ENCODE results near the gene HDHD3.

Gene HDHD3

DNA sequence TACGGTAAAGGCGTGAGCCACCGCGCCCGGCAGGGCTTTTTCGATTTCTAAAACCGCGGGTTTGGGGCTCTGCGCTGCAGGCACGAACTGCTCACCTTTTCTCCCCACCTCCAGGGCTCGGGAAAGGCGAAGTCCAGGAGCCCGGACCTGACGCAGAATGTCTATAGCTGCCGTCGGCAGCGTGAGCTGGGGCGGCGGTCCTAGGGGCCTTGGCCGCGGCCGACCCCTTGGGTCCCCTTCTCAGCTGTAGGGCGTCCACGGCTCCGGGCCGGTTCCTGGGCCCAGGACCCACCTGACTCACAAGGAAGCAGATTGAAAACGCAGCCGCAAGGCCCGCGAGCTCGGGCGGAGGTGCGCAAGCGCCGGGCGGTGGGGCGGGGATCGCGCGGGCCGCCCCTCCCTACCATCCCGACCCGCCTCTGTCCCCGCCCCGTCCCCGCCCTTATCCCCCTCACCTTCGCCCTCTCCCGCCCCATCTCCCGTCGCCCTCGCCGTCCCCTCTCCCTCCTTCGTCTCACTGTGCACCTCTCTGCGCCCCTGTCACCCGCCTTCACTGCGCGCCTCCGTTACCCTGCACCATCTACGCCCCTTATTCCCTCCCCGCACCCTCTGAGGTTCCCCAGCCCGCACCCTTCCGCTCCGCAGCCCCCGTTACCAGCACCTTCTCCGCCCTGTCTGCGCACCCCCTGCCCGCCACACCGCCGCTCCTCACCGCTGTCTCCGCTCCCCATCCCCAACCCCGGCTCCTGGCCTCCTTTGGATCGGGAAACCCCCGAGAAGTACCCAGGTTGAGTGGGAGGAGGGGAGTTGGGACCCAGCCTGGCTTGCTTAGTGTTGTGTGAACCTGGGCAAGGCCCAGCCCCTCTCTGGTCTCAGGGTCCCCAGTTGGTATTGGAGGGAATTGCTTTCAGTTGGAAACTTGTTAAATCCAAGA, at the start of gene HDHD3:
Gene HDHD3 (minus strand): TSS at position 353 of the 934 bp plus-strand sequence. CDS start 2,632 bp downstream, outside the sequence.
- TF ChIP-seq, protein P1, sequence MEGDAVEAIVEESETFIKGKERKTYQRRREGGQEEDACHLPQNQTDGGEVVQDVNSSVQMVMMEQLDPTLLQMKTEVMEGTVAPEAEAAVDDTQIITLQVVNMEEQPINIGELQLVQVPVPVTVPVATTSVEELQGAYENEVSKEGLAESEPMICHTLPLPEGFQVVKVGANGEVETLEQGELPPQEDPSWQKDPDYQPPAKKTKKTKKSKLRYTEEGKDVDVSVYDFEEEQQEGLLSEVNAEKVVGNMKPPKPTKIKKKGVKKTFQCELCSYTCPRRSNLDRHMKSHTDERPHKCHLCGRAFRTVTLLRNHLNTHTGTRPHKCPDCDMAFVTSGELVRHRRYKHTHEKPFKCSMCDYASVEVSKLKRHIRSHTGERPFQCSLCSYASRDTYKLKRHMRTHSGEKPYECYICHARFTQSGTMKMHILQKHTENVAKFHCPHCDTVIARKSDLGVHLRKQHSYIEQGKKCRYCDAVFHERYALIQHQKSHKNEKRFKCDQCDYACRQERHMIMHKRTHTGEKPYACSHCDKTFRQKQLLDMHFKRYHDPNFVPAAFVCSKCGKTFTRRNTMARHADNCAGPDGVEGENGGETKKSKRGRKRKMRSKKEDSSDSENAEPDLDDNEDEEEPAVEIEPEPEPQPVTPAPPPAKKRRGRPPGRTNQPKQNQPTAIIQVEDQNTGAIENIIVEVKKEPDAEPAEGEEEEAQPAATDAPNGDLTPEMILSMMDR (IDR thresholded peaks at IDR 0.05; ENCODE audit: low read depth, low read length, missing control alignments): no peak
- no peaks in the 10 kb centered on the region for H3K27me3 ChIP-seq (replicated peaks)
- H3K36me3 ChIP-seq (replicated peaks): no peaks in the 10 kb centered on the region
- peak within 1 kb of the TSS; percentile 79 for H3K4me3 ChIP-seq (ENCODE audit: low read depth, low read length)
- in situ Hi-C loops (cut with HindIII; ENCODE audit: low pct_ligation_motif_present, low sequenced_read_pairs): no loop called here
- no peak within 1 kb of the TSS for H3K27ac ChIP-seq
- peak; percentile 24 for DNase-seq

GRCh38 chr9:113425072-113425471, 48.3 kb upstream of the HDHD3 start:
- DNase-seq: no peak
- no peaks in the 10 kb centered on the region for H3K36me3 ChIP-seq (replicated peaks)
- in situ Hi-C loops (cut with HindIII; ENCODE audit: low pct_ligation_motif_present, low sequenced_read_pairs): no loop called here

GRCh38 chr9:113421726-113422125, 44.9 kb upstream of the HDHD3 start:
- H3K4me3 ChIP-seq (ENCODE audit: low read depth, low read length): no peak overlapping the region
- no peaks in the 10 kb centered on the region for H3K36me3 ChIP-seq (replicated peaks)
- in situ Hi-C loops (cut with HindIII; ENCODE audit: low pct_ligation_motif_present, low sequenced_read_pairs): no loop called here
- H3K27me3 ChIP-seq (replicated peaks): no peaks in the 10 kb centered on the region
- TF ChIP-seq, protein P1 (IDR thresholded peaks at IDR 0.05; ENCODE audit: low read depth, low read length, missing control alignments): no peak
- no peak overlapping the region for H3K27ac ChIP-seq
- no peak for DNase-seq

More at GRCh38 chr9:113425072-113425471, 48.3 kb upstream of the HDHD3 start:
- TF ChIP-seq, protein P1 (IDR thresholded peaks at IDR 0.05; ENCODE audit: low read depth, low read length, missing control alignments): no peak
- Histone ChIP-seq H3K27ac (no peak overlapping the region), H3K27me3 (replicated peaks) (no peaks in the 10 kb centered on the region), H3K4me3 (ENCODE audit: low read depth, low read length) (no peak overlapping the region)

GRCh38 chr9:113417370-113417769, 40.6 kb upstream of the HDHD3 start:
- no peaks in the 10 kb centered on the region for H3K36me3 ChIP-seq (replicated peaks)
- H3K27me3 ChIP-seq (replicated peaks): no peaks in the 10 kb centered on the region
- in situ Hi-C loops (cut with HindIII; ENCODE audit: low pct_ligation_motif_present, low sequenced_read_pairs): no loop called here
- no peak overlapping the region for H3K4me3 ChIP-seq (ENCODE audit: low read depth, low read length)
- TF ChIP-seq, protein P1 (IDR thresholded peaks at IDR 0.05; ENCODE audit: low read depth, low read length, missing control alignments): no peak
- no peak for DNase-seq
- H3K27ac ChIP-seq: no peak overlapping the region

DNA sequence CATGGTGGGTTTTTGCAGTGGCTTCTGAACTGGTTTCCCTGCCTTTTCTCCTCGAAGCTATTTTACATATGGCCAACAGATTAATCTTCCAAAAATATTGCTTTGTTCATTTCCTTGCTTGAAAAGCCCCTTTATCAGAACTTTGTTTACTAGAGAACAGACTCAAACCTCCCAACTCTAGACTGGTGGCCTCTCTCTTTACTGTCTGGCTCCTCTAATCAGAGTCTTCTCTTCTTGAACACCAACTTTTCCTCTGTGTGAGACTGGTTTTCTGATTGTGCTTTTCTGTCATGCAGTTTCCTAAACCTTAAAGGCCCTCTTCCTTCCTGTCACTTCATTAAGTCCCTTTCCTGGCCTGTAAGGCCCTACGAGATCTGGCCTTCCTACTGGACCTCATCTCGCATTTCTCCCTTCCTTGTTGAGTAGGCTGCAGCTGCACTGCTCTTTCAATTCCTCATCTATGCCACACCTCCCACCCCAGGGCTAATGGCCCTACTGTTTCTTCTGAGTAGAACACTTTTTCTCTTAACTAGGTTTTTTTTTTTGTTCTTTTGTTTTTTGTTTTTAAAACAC, 39.4 kb upstream of the HDHD3 start:
- no peak overlapping the region for H3K4me3 ChIP-seq (ENCODE audit: low read depth, low read length)
- no peaks in the 10 kb centered on the region for H3K27me3 ChIP-seq (replicated peaks)
- no peak for DNase-seq
- in situ Hi-C loops (cut with HindIII; ENCODE audit: low pct_ligation_motif_present, low sequenced_read_pairs): no loop called here
- TF ChIP-seq, protein P1 (IDR thresholded peaks at IDR 0.05; ENCODE audit: low read depth, low read length, missing control alignments): no peak
- no peak overlapping the region for H3K27ac ChIP-seq
- no peaks in the 10 kb centered on the region for H3K36me3 ChIP-seq (replicated peaks)

All from brain microvascular endothelial cell (primary cell).